Psoas muscle (tissue), 8 donors: ENCODE data around the gene FER. TPM values are rescaled to one million over a fixed set of nuclear protein-coding genes. Genes with fewer than 3 reads are reported as not detected.

Experiments used
- ATAC-seq, 4 donors: fragments of 200-7000 bp; cut with Tn5 transposase; one replicate each; pipeline ENCODE4 v1.9.1; 2020; ENCODE audit warnings: moderate library complexity in 3 of 4, mild to moderate bottlenecking in 2 of 4
- DNase-seq, 2 donors: peaks; one replicate each; pipeline ENCODE4 v3.0.0-alpha.2; 2020
- H3K27ac ChIP-seq: fragments of 200-600 bp; one replicate; pipeline ENCODE4 v1.8.0; 2022
- H3K27me3 ChIP-seq, 3 donors: fragments of 200-600 bp in 1 of 3; one replicate each; pipeline versions ENCODE4 v1.6.1 to v1.8.0; 2013 to 2022; ENCODE audit warnings: low read length in 2 of 3, mild to moderate bottlenecking in 2 of 3, moderate library complexity in 1 of 3; ENCODE audit not compliant: insufficient read depth in 3 of 3
- H3K36me3 ChIP-seq, 2 donors: fragments of 200-600 bp in 1 of 2; one replicate each; pipeline versions ENCODE4 v1.6.1 to v1.8.0; 2013 to 2022; ENCODE audit warnings: low read depth in 1 of 2, mild to moderate bottlenecking in 1 of 2, moderate library complexity in 1 of 2; ENCODE audit not compliant: insufficient read depth in 1 of 2
- H3K4me1 ChIP-seq: fragments of 200-600 bp; one replicate; pipeline ENCODE4 v1.8.0; 2022
- H3K4me3 ChIP-seq: fragments of 200-600 bp; one replicate; pipeline ENCODE4 v1.8.0; 2022; ENCODE audit warnings: mild to moderate bottlenecking
- H3K9me3 ChIP-seq: fragments of 200-600 bp; one replicate; pipeline ENCODE4 v1.8.0; 2022
- CTCF ChIP-seq: fragments of 200-600 bp; IDR thresholded peaks from one replicate; pipeline ENCODE4 v1.8.0; 2022; ENCODE audit warnings: antibody characterized with exemption
- WGBS, 3 donors: extraction: QIAGEN DNeasy Blood & Tissue Kit; methylation state at CpG; one replicate each; pipeline versions ENCODE4 v1.1.6 to v1.1.7; 2013; 5-methylcytosine and 5-hydroxymethylcytosine counted together
- intact Hi-C, 2 donors: fragments of 100-400 bp; cut with DNase I; formaldehyde crosslinking; loops; one replicate each; pipeline versions ENCODE4 v1.11.0 to v1.14.2; 2022
- polyA plus RNA-seq, 3 donors: library from polyadenylated mRNA; stranded (reverse); fragments of 200-250 nt; gene quantifications; one replicate each; pipeline ENCODE4 v1.2.3, GENCODE V29; 2013
- total RNA-seq, 4 donors: library from RNA; stranded (reverse); fragmentation: NEBNext Ultra II Directional in 2 of 4; extraction: Animal tissue kit (Norgen Biotek cat#: 25700) in 2 of 4; gene quantifications; one replicate each; pipeline versions ENCODE4 v1.2.1 to v1.2.4, GENCODE V29; 2021 to 2023
- donor health status: healthy with polysubstance abuse.
- donor health status: DM: no; HTN: no; CAD: no; lungs with moderate emphysema.
- donor health status: Bipolar disorder and iron deficiency.
- donor health status: healthy.
- donor health status: DM: yes; HTN: yes; CAD: no.
- donor health status: DM: no; HTN: no; CAD: no.
- donor health status: DM: no; HTN: no; CAD: no.
- donor health status: DM: yes; HTN: yes; CAD: no.

FER gene
- total and polyA plus RNA-seq, 7 donors = 0.66 to 7.6 (median 4.6) TPM

GRCh38 chr5:108814551-108814950 is 66.9 kb downstream of the FER start:
- peaks cover 8% of the 10 kb centered on the region for H3K4me1 ChIP-seq
- no peak overlapping the region for H3K4me3 ChIP-seq
- no peak overlapping the region for H3K27ac ChIP-seq
- H3K36me3 ChIP-seq = no peaks in the 10 kb centered on the region
- no peak for TF ChIP-seq CTCF
- H3K9me3 ChIP-seq = no peaks in the 10 kb centered on the region
- ATAC-seq (no peak), DNase-seq (no peak)
- H3K27me3 ChIP-seq = no peaks in the 10 kb centered on the region
- intact Hi-C loops = no loop called here
- WGBS, 3 donors = 76 to 85% (median 78%) methylated on average over 4 of the region's 4 CpGs

GRCh38 chr5:108818613-108819272 is 71.0 kb downstream of the FER start:
- intact Hi-C loops = no loop called here
- no peak overlapping the region for H3K27ac ChIP-seq
- DNase-seq = no peak
- 94 to 96% (median 94%) methylated on average over 5 of the region's 5 CpGs for WGBS, 3 donors
- no peaks in the 10 kb centered on the region for H3K9me3 ChIP-seq
- no peaks in the 10 kb centered on the region for H3K27me3 ChIP-seq
- ATAC-seq = no peak
- TF ChIP-seq CTCF = no peak
- no peak overlapping the region for H3K4me3 ChIP-seq
- H3K36me3 ChIP-seq = no peaks in the 10 kb centered on the region
- H3K4me1 ChIP-seq = peaks cover 8% of the 10 kb centered on the region

DNA sequence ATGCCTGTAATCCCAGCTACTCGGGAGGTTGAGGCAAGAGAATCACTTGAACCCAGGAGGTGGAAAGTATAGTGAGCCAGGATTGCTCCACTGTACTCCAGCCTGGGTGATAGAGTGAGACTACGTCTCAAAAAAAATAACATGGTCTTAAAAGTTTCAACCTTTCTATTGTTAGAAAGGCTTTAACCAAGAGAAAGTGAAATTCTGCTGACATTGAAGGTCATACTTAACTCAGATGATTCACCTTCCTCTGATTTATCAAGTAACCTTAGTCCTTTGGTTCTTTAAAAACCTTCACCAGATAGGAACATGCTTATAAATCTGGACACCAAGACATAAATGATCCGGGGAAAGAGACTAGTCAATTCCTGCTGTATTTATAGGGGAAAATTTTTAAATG is 73.3 kb downstream of the FER start:
- H3K27me3 ChIP-seq = no peaks in the 10 kb centered on the region
- H3K36me3 ChIP-seq = no peaks in the 10 kb centered on the region
- no peak overlapping the region for H3K4me3 ChIP-seq
- no peak for TF ChIP-seq CTCF
- DNase-seq = no peak
- 96 to 100% (median 98%) methylated on average over 3 of the region's 3 CpGs for WGBS, 3 donors
- no peak overlapping the region for H3K27ac ChIP-seq
- H3K9me3 ChIP-seq = no peaks in the 10 kb centered on the region
- no peak for ATAC-seq
- intact Hi-C loops = no loop called here
- no peaks in the 10 kb centered on the region for H3K4me1 ChIP-seq

GRCh38 chr5:108822211-108822947 is 74.7 kb downstream of the FER start:
- intact Hi-C loops = no loop called here

More at GRCh38 chr5:108822211-108822947, 74.7 kb downstream of the FER start:
- no peak overlapping the region for H3K27ac ChIP-seq
- no peak overlapping the region for H3K4me3 ChIP-seq
- TF ChIP-seq CTCF = no peak
- no peaks in the 10 kb centered on the region for H3K4me1 ChIP-seq
- no peaks in the 10 kb centered on the region for H3K27me3 ChIP-seq
- H3K36me3 ChIP-seq = no peaks in the 10 kb centered on the region
- WGBS, 3 donors = 97 to 99% (median 98%) methylated on average over 7 of the region's 7 CpGs
- H3K9me3 ChIP-seq = no peaks in the 10 kb centered on the region
- ATAC-seq (no peak), DNase-seq (no peak)
